Right lobe of liver (tissue), 6 donors: Measurements from ENCODE around the gene ADARB1. TPM values are rescaled to one million over a fixed set of nuclear protein-coding genes. Genes with fewer than 3 reads are reported as not detected.

Source experiments
- ATAC-seq, 4 donors: fragments of 200-7000 bp; cut with Tn5 transposase; one replicate each; pipeline ENCODE4 v1.9.1; 2020; ENCODE audit warnings: mild to moderate bottlenecking in 4 of 4, moderate library complexity in 4 of 4
- DNase-seq, 3 donors: peaks; one replicate each; pipeline ENCODE4 v3.0.0-alpha.2; 2020
- H3K27ac ChIP-seq, 3 donors: fragments of 200-600 bp; one replicate each; pipeline ENCODE4 v1.8.0; 2022
- H3K27me3 ChIP-seq, 2 donors: fragments of 200-600 bp; one replicate each; pipeline ENCODE4 v1.8.0; 2022
- H3K36me3 ChIP-seq, 4 donors: fragments of 200-600 bp; sonication (generic) in 1 of 4; one replicate each; pipeline versions ENCODE4 v1.5.1 to v1.8.0; 2017 to 2022; ENCODE audit warnings: control low read depth in 1 of 4
- H3K4me1 ChIP-seq, 4 donors: fragments of 200-600 bp; sonication (generic) in 1 of 4; one replicate each; pipeline versions ENCODE4 v1.5.1 to v1.8.0; 2017 to 2022; ENCODE audit warnings: control low read depth in 1 of 4
- H3K4me3 ChIP-seq, 3 donors: fragments of 200-600 bp; one replicate each; pipeline ENCODE4 v1.8.0; 2022
- H3K9me3 ChIP-seq, 4 donors: fragments of 200-600 bp; sonication (generic) in 1 of 4; one replicate each; pipeline versions ENCODE4 v1.5.1 to v1.8.0; 2017 to 2022; ENCODE audit warnings: control low read depth in 1 of 4
- CTCF ChIP-seq, 4 donors: fragments of 200-600 bp in 3 of 4; fragments of 450-650 bp in 1 of 4; IDR thresholded peaks; one replicate each; pipeline versions ENCODE4 v1.5.1 to v1.8.0; 2016 to 2022; ENCODE audit warnings: antibody characterized with exemption in 4 of 4, mild to moderate bottlenecking in 2 of 4
- POLR2A ChIP-seq: fragments of 450-650 bp; IDR thresholded peaks from one replicate; pipeline ENCODE4 v1.6.1; 2017; ENCODE audit warnings: antibody characterized with exemption, mild to moderate bottlenecking
- WGBS: methylation state at CpG from one replicate; pipeline ENCODE4 v1.1.6; 2018; ENCODE audit warnings: low coverage, low lambda C conversion rate; ENCODE audit not compliant: insufficient coverage; ENCODE audit errors: missing lambda C conversion rate; 5-methylcytosine and 5-hydroxymethylcytosine counted together
- intact Hi-C, 2 donors: fragments of 100-400 bp; cut with DNase I; formaldehyde crosslinking; loops; one replicate each; pipeline versions ENCODE4 v1.11.2 to v1.14.1; 2022
- total RNA-seq, 6 experiments: library from RNA; depleted of rRNA in 2 of 6; stranded (reverse); fragments of >200 nt in 2 of 6; fragmentation: NEBNext Ultra II Directional in 3 of 6; extraction: Animal tissue kit (Norgen Biotek cat#: 25700) in 3 of 6; gene quantifications; one replicate each; pipeline versions ENCODE4 v1.1.0 to v1.2.4, GENCODE V29; 2016 to 2023
- donor health status: DM: no; HTN: yes; CAD: no.
- donor health status: DM: no; HTN: no; CAD: no.
- donor health status: DM: no; HTN: no; CAD: no.
- donor health status: DM: no; HTN: yes; CAD: no.
- donor health status: DM: no; HTN: yes; CAD: no.

ADARB1 gene
- total RNA-seq, 6 experiments from 2014 or later, result 4.7 to 9.9 (median 8.6) TPM

- 82% methylated on average over 6 of the region's 16 CpGs for WGBS
- ATAC-seq (no peak), DNase-seq (no peak)
- Histone ChIP-seq H3K4me3 (no peak overlapping the region), H3K36me3 (no peaks in the 10 kb centered on the region), H3K27ac (no peak overlapping the region), H3K4me1 (no peaks in the 10 kb centered on the region), H3K27me3 (no peaks in the 10 kb centered on the region), H3K9me3 (no peaks in the 10 kb centered on the region)
- intact Hi-C loops, result no loop called here
- TF ChIP-seq CTCF (IDR thresholded peaks at IDR 0.05), result no peak
- no peak for TF ChIP-seq POLR2A
These were observed 151.5 kb downstream of the ADARB1 start for GRCh38 chr21:45225741-45226327.

- TF ChIP-seq POLR2A (no peak), CTCF (IDR thresholded peaks at IDR 0.05) (no peak)
- DNase-seq (no peak), ATAC-seq (no peak)
- H3K27me3 ChIP-seq, result no peaks in the 10 kb centered on the region
- H3K4me1 ChIP-seq, result no peaks in the 10 kb centered on the region
- no peak overlapping the region for H3K4me3 ChIP-seq
- H3K27ac ChIP-seq, result no peak overlapping the region
- 58% methylated on average over 12 of the region's 15 CpGs for WGBS
- no peaks in the 10 kb centered on the region for H3K9me3 ChIP-seq
- intact Hi-C loops, result no loop called here
- no peaks in the 10 kb centered on the region for H3K36me3 ChIP-seq
These were observed 152.4 kb downstream of the ADARB1 start for GRCh38 chr21:45226540-45227326.

- ATAC-seq (no peak), DNase-seq (no peak)
- intact Hi-C loops, result no loop called here
- Histone ChIP-seq H3K4me1 (no peaks in the 10 kb centered on the region), H3K4me3 (no peak overlapping the region), H3K27ac (no peak overlapping the region), H3K27me3 (no peaks in the 10 kb centered on the region), H3K36me3 (no peaks in the 10 kb centered on the region), H3K9me3 (no peaks in the 10 kb centered on the region)
- no peak for TF ChIP-seq POLR2A
- no peak for TF ChIP-seq CTCF (IDR thresholded peaks at IDR 0.05)
- 53% methylated on average over 5 of the region's 10 CpGs for WGBS
These were observed 153.4 kb downstream of the ADARB1 start for GRCh38 chr21:45227735-45228134.

GRCh38 chr21:45228171-45228641 lies 153.8 kb downstream of the ADARB1 start:
- no peak for DNase-seq
- no peaks in the 10 kb centered on the region for H3K4me1 ChIP-seq

More at GRCh38 chr21:45228171-45228641, 153.8 kb downstream of the ADARB1 start:
- Histone ChIP-seq H3K27ac (no peak overlapping the region), H3K9me3 (no peaks in the 10 kb centered on the region), H3K36me3 (no peaks in the 10 kb centered on the region), H3K27me3 (no peaks in the 10 kb centered on the region), H3K4me3 (no peak overlapping the region)
- intact Hi-C loops, result no loop called here
- WGBS, result 48% methylated on average over 5 of the region's 6 CpGs
- no peak for ATAC-seq
- no peak for TF ChIP-seq CTCF (IDR thresholded peaks at IDR 0.05)
- TF ChIP-seq POLR2A, result no peak
